ENCODE data around the gene RALGDS. TPM values are rescaled to one million over a fixed set of nuclear protein-coding genes. Genes with fewer than 3 reads are reported as not detected.

Gene RALGDS
- total and polyA plus RNA-seq, 2 donors (not counting 3 experiments of a cell fraction or from before 2014, with no cell fraction given): 41.4 to 60.0 TPM

DNA sequence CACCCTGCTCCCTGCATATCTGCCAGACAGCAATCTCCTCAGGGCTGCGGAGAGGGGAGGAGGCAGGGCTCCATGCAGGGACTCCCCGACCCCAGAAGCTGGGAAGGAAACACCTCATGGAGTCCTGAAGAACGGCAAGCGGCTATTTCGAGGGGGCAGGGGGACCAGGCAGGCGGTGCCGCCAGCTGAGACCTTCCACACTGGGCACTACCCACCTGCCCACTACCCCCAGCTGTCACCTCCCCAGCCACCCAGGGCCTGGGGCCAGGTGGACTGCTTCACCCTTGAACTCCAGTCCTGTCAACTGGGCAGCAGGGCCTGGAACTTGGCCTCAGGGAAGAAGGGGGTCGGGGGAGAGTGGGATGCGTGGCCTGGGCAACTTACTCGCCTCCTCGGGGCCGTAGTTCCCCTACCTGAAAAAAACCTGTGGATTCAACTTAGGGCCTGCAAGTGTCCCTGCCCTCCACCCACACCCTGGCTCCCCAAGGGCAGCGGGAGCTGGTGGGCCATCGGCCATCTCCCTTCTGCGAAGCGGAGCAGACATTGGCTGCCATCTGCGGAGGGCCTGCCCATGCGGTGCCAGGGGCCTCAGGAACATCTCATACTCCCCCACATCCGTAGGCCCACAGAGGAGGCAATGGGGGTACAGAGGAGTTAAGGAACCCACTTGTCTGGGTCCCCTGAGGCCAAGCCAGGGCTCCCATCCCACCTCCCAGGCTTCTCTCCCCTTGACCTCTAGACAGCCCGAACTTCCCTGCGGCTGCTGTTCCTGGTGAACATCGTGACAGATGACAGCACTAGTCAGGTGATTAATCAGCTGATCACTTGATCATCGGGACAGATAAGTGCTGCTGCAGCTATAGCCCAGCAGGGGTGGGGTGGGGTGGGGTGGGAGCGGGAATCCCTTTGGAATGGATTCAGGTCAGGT is 18.5 kb upstream of the RALGDS start:
- no peak overlapping the region for H3K4me3 ChIP-seq (replicated peaks in 1 of 3; ENCODE audit: insufficient read depth in 1 of 3, low read depth in 1 of 3, low read length in 3 of 3)
- DNase-seq (ENCODE audit: low read depth, low spot score) (no peak), FAIRE-seq (no peak)
- CTCF ChIA-PET: no interaction called here
- dilution Hi-C loops (cut with MboI; ENCODE audit: extremely low pct_ligation_motif_present, low sequenced_read_pairs) (no loop called here), intact Hi-C loops (cut with micrococcal nuclease) (no loop called here)
- H4K20me1 ChIP-seq (replicated peaks; ENCODE audit: control insufficient read depth, extremely low read depth, insufficient read depth, low read length): no peaks in the 10 kb centered on the region
- H3K27me3 ChIP-seq (ENCODE audit: control insufficient read depth in 2 of 2, insufficient read depth in 2 of 2, low read length in 2 of 2): no peaks in the 10 kb centered on the region
- H3K4me1 ChIP-seq (ENCODE audit: control insufficient read depth, extremely low read depth, insufficient read depth, low read length): peaks cover 20% of the 10 kb centered on the region
- H3K36me3 ChIP-seq (ENCODE audit: control insufficient read depth in 2 of 2, extremely low read depth in 1 of 2, insufficient read depth in 2 of 2, low read length in 2 of 2): no peaks in the 10 kb centered on the region
- BruUV-seq (replicated peaks): no TSS peak
- H3K4me2 ChIP-seq (ENCODE audit: insufficient read depth, low read length): no peak overlapping the region
- POLR2A ChIA-PET: no interaction called here
- no peak overlapping the region for H2AFZ ChIP-seq (ENCODE audit: low read depth, low read length)
- TF ChIP-seq GATA2 (IDR thresholded peaks at IDR 0.05; ENCODE audit: insufficient read depth, insufficient read length, low read depth, low read length) (no peak), MYC (IDR thresholded peaks at IDR 0.05; ENCODE audit: low read depth, low read length) (no peak), EZH2 (IDR thresholded peaks at IDR 0.05; ENCODE audit: borderline replicate concordance, low read depth, low read length, severe bottlenecking) (no peak), JUN (IDR thresholded peaks at IDR 0.05; ENCODE audit: borderline replicate concordance, insufficient read depth, insufficient read length, low read depth) (no peak), POLR2AphosphoS5 (IDR thresholded peaks at IDR 0.05; ENCODE audit: insufficient read depth, low read depth, low read length) (no peak), FOS (IDR thresholded peaks at IDR 0.05; ENCODE audit: borderline replicate concordance, insufficient read depth, low read length) (no peak), POLR2A (IDR thresholded peaks at IDR 0.05; ENCODE audit: low read depth, low read length) (no peak)
- TF ChIP-seq, protein P1, sequence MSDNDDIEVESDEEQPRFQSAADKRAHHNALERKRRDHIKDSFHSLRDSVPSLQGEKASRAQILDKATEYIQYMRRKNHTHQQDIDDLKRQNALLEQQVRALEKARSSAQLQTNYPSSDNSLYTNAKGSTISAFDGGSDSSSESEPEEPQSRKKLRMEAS (IDR thresholded peaks at IDR 0.05; ENCODE audit: insufficient read depth, insufficient read length): no peak
- TF ChIP-seq, protein P2, sequence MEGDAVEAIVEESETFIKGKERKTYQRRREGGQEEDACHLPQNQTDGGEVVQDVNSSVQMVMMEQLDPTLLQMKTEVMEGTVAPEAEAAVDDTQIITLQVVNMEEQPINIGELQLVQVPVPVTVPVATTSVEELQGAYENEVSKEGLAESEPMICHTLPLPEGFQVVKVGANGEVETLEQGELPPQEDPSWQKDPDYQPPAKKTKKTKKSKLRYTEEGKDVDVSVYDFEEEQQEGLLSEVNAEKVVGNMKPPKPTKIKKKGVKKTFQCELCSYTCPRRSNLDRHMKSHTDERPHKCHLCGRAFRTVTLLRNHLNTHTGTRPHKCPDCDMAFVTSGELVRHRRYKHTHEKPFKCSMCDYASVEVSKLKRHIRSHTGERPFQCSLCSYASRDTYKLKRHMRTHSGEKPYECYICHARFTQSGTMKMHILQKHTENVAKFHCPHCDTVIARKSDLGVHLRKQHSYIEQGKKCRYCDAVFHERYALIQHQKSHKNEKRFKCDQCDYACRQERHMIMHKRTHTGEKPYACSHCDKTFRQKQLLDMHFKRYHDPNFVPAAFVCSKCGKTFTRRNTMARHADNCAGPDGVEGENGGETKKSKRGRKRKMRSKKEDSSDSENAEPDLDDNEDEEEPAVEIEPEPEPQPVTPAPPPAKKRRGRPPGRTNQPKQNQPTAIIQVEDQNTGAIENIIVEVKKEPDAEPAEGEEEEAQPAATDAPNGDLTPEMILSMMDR (IDR thresholded peaks at IDR 0.05; ENCODE audit: extremely low read depth in 1 of 2, insufficient read depth in 1 of 2, low read depth in 1 of 2, low read length in 2 of 2): no peak
- H3K27ac ChIP-seq (ENCODE audit: insufficient read depth, low read depth, low read length): no peak overlapping the region
- no peaks in the 10 kb centered on the region for H3K9me1 ChIP-seq (replicated peaks; ENCODE audit: control insufficient read depth, extremely low read depth, insufficient read depth, low read length)
- H3K9ac ChIP-seq (replicated peaks; ENCODE audit: extremely low read depth, insufficient read depth, low read length): no peak overlapping the region
- no peaks in the 10 kb centered on the region for H3K9me3 ChIP-seq (replicated peaks; ENCODE audit: control insufficient read depth, insufficient read depth, low read length)
- peaks cover 2% of the 10 kb centered on the region for H3K79me2 ChIP-seq (ENCODE audit: control insufficient read depth, insufficient read depth, low read length)

All from endothelial cell of umbilical vein (primary cell).